Endothelial cell of coronary artery (primary cell): ENCODE data around the gene DLX5. TPM values are rescaled to one million over a fixed set of nuclear protein-coding genes. Genes with fewer than 3 reads are reported as not detected.

Experiments
- total RNA-seq: library from RNA; depleted of rRNA; stranded (reverse); fragments of >200 nt; gene quantifications from 2 replicates; pipeline ENCODE4 v1.2.3, GENCODE V29; 2014

DLX5 gene
- total RNA-seq: not detected in 2 replicates

DNA sequence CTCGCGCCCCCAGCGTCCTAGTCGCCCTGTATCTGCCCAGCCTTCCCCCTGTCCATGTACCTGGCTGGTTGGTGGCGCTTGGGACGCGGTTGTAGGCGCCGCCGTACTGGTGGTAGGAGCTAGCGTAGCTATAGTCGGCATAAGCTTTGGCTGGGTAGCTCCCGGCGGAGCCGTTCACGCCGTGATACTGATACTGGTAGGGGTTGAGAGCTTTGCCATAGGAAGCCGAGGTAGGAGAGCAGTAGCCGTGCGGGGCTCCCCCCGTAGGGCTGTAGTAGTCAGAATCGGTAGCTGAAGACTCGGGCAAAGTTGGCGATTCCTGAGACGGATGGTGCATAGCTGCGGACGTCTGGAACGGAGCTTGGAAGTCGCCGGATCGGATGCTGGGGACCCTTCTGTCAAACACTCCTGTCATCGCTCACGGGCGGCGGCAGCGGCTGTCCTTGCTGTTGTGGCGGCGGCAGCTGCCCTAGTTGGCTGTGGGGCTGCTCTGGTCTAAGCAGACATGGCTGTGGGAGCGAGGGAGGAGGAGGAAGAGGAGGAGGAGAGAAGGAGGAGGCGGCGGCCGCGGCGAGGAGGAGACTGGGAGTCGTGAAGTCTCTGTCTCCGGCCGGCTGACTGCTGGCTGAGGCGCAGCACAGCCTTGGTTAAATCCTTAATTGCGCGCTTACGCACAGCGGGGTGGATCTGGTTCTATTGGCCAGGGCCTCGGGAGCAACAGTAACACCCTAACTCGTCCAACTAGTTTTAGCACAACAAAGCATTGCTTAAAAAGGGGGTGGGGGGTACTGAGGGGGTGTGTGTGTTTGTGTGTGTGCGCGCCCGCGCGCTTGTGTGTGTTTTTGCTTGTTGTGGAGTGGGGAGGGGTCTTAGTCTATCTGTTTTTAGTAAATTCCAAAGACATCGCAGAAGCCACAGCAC lies at the start of gene DLX5:
Gene DLX5 (minus strand): TSS at position 623 of the 921 bp plus-strand sequence. CDS start 208 bp downstream, at position 415.

GRCh38 chr7:97005183-97006054 lies 19.2 kb downstream of the DLX5 start, which contains the start of gene DLX6:
DLX6 (plus strand) TSS chr7:97005553; CDS start chr7:97005978, 425 bp downstream.

Other genes starting within 250 kb of the DLX5 start
- not detected in 2 replicates for gene DLX6, start 19.3 kb downstream of the DLX5 start, total RNA-seq
- gene SDHAF3, start 92.9 kb upstream of the DLX5 start, total RNA-seq: 3.8 and 5.5 TPM in 2 replicates